ENCODE results near the gene EFCAB8.

- no peak for TF ChIP-seq CTCF (IDR thresholded peaks at IDR 0.05; ENCODE audit: borderline replicate concordance, extremely low read depth, low read length, poor library complexity, severe bottlenecking)
- no peak for TF ChIP-seq EZH2 (IDR thresholded peaks at IDR 0.05; ENCODE audit: borderline replicate concordance, low read depth, low read length, severe bottlenecking)
These were observed 19.3 kb upstream of the EFCAB8 start for GRCh38 chr20:32839227-32839981.

All from DND-41 (cell line).